HEK293 (cell line): ENCODE results near the gene PBXIP1.

ENCODE experiments used
- GLI4 ChIP-seq: fragments of 450-650 bp; formaldehyde crosslinking; IDR thresholded peaks from 2 replicates; pipeline ENCODE4 v1.5.1; 2016; ENCODE audit warnings: missing biosample characterization, missing genetic modification characterization
- GLIS1 ChIP-seq: fragments of 450-650 bp; formaldehyde crosslinking; IDR thresholded peaks from 2 replicates; pipeline ENCODE4 v1.5.1; 2016; ENCODE audit warnings: missing biosample characterization, missing genetic modification characterization
- KLF1 ChIP-seq: fragments of 450-650 bp; formaldehyde crosslinking; IDR thresholded peaks from 2 replicates; pipeline ENCODE4 v1.5.1; 2016; ENCODE audit warnings: missing biosample characterization, missing genetic modification characterization
- KLF7 ChIP-seq: fragments of 450-650 bp; formaldehyde crosslinking; IDR thresholded peaks from 2 replicates; pipeline ENCODE4 v1.5.1; 2016; ENCODE audit warnings: missing biosample characterization, missing genetic modification characterization, borderline replicate concordance
- KLF9 ChIP-seq: fragments of 450-650 bp; formaldehyde crosslinking; IDR thresholded peaks from 2 replicates; pipeline ENCODE4 v1.5.1; 2016; ENCODE audit warnings: missing biosample characterization, missing genetic modification characterization, low read depth
- MEIS1 ChIP-seq: sonication (generic); formaldehyde crosslinking; IDR thresholded peaks from 2 replicates; pipeline ENCODE4 v1.8.1; 2022; ENCODE audit warnings: missing genetic modification reagents, mild to moderate bottlenecking, borderline replicate concordance
- REPIN1 ChIP-seq: fragments of 450-650 bp; formaldehyde crosslinking; IDR thresholded peaks from 2 replicates; pipeline ENCODE4 v1.5.1; 2017; ENCODE audit warnings: missing biosample characterization, missing genetic modification characterization, low read depth
- SP7 ChIP-seq: fragments of 450-650 bp; formaldehyde crosslinking; IDR thresholded peaks from 2 replicates; pipeline ENCODE4 v1.5.1; 2016; ENCODE audit warnings: missing biosample characterization, missing genetic modification characterization
- ZBTB8A ChIP-seq: fragments of 450-650 bp; formaldehyde crosslinking; IDR thresholded peaks from 2 replicates; pipeline ENCODE4 v1.5.1; 2016; ENCODE audit warnings: missing biosample characterization, missing genetic modification characterization
- ZFHX2 ChIP-seq: fragments of 450-650 bp; formaldehyde crosslinking; conservative IDR thresholded peaks from 2 replicates; pipeline ENCODE4 v1.5.1; 2016; ENCODE audit warnings: missing biosample characterization, missing genetic modification characterization
- ZFP69B ChIP-seq: fragments of 450-650 bp; formaldehyde crosslinking; IDR thresholded peaks from 2 replicates; pipeline ENCODE4 v1.5.1; 2016; ENCODE audit warnings: missing biosample characterization, missing genetic modification characterization
- ZNF155 ChIP-seq: fragments of 450-650 bp; formaldehyde crosslinking; IDR thresholded peaks from 2 replicates; pipeline ENCODE4 v1.5.1; 2016; ENCODE audit warnings: missing biosample characterization, missing genetic modification characterization
- ZNF184 ChIP-seq: fragments of 450-650 bp; IDR thresholded peaks from 2 replicates; pipeline ENCODE4 v1.5.1; 2018; ENCODE audit warnings: missing biosample characterization, mild to moderate bottlenecking, missing genetic modification characterization
- ZNF19 ChIP-seq: fragments of 450-650 bp; formaldehyde crosslinking; IDR thresholded peaks from 2 replicates; pipeline ENCODE4; 2016; ENCODE audit warnings: missing biosample characterization, missing genetic modification characterization, low read depth
- ZNF23 ChIP-seq: fragments of 450-650 bp; formaldehyde crosslinking; IDR thresholded peaks from 2 replicates; pipeline ENCODE4 v1.5.1; 2016; ENCODE audit warnings: missing biosample characterization, missing genetic modification characterization, borderline replicate concordance
- ZNF433 ChIP-seq: fragments of 450-650 bp; formaldehyde crosslinking; IDR thresholded peaks from 2 replicates; pipeline ENCODE4 v1.5.1; 2016; ENCODE audit warnings: missing biosample characterization, missing genetic modification characterization, low read depth
- ZNF548 ChIP-seq: fragments of 450-650 bp; formaldehyde crosslinking; IDR thresholded peaks from 2 replicates; pipeline ENCODE4 v1.5.1; 2016; ENCODE audit warnings: missing biosample characterization, missing genetic modification characterization
- ZNF560 ChIP-seq: fragments of 450-650 bp; formaldehyde crosslinking; IDR thresholded peaks from 2 replicates; pipeline ENCODE4 v1.5.1; 2017; ENCODE audit warnings: missing biosample characterization, missing genetic modification characterization, borderline replicate concordance
- ZNF629 ChIP-seq: fragments of 450-650 bp; formaldehyde crosslinking; IDR thresholded peaks from 2 replicates; pipeline ENCODE4 v1.5.1; 2017; ENCODE audit warnings: missing biosample characterization, missing genetic modification characterization
- ZNF664 ChIP-seq: fragments of 450-650 bp; formaldehyde crosslinking; IDR thresholded peaks from 2 replicates; pipeline ENCODE4 v1.5.1; 2016; ENCODE audit warnings: missing biosample characterization, missing genetic modification characterization
- ZNF670 ChIP-seq: fragments of 450-650 bp; formaldehyde crosslinking; IDR thresholded peaks from 2 replicates; pipeline ENCODE4 v1.5.1; 2016; ENCODE audit warnings: missing biosample characterization, missing genetic modification characterization, low read depth
- ZNF677 ChIP-seq: fragments of 450-650 bp; IDR thresholded peaks from 2 replicates; pipeline ENCODE4 v1.5.0; 2018; ENCODE audit warnings: missing biosample characterization, mild to moderate bottlenecking, missing genetic modification characterization, moderate library complexity
- TF ChIP-seq, protein P1 (sequence below): fragments of 450-650 bp; formaldehyde crosslinking; IDR thresholded peaks from 2 replicates; pipeline ENCODE4 v1.5.1; 2016; ENCODE audit warnings: missing biosample characterization, missing genetic modification characterization, low read depth
- TF ChIP-seq, protein P2 (sequence below): fragments of 450-650 bp; formaldehyde crosslinking; IDR thresholded peaks from 2 replicates; pipeline ENCODE4 v1.5.1; 2017; ENCODE audit warnings: missing biosample characterization, missing genetic modification characterization
- TF ChIP-seq, protein P3 (sequence below): fragments of 450-650 bp; formaldehyde crosslinking; IDR thresholded peaks from 2 replicates; pipeline ENCODE4 v1.5.1; 2016; ENCODE audit warnings: missing biosample characterization, missing genetic modification characterization, low read depth
- TF ChIP-seq, protein P4 (sequence below): fragments of 450-650 bp; formaldehyde crosslinking; IDR thresholded peaks from 2 replicates; pipeline ENCODE4 v1.5.1; 2016; ENCODE audit warnings: missing biosample characterization, missing genetic modification characterization
- TF ChIP-seq, protein P5 (sequence below): fragments of 450-650 bp; formaldehyde crosslinking; IDR thresholded peaks from 2 replicates; pipeline ENCODE4 v1.5.1; 2016; ENCODE audit warnings: missing biosample characterization, missing genetic modification characterization
- TF ChIP-seq, protein P6 (sequence below): fragments of 450-650 bp; formaldehyde crosslinking; IDR thresholded peaks from 2 replicates; pipeline ENCODE4 v1.5.1; 2016; ENCODE audit warnings: missing biosample characterization, missing genetic modification characterization
- TF ChIP-seq, protein P7 (sequence below): fragments of 450-650 bp; formaldehyde crosslinking; IDR thresholded peaks from 2 replicates; pipeline ENCODE4 v1.5.1; 2016; ENCODE audit warnings: missing biosample characterization, missing genetic modification characterization

Gene PBXIP1

DNA sequence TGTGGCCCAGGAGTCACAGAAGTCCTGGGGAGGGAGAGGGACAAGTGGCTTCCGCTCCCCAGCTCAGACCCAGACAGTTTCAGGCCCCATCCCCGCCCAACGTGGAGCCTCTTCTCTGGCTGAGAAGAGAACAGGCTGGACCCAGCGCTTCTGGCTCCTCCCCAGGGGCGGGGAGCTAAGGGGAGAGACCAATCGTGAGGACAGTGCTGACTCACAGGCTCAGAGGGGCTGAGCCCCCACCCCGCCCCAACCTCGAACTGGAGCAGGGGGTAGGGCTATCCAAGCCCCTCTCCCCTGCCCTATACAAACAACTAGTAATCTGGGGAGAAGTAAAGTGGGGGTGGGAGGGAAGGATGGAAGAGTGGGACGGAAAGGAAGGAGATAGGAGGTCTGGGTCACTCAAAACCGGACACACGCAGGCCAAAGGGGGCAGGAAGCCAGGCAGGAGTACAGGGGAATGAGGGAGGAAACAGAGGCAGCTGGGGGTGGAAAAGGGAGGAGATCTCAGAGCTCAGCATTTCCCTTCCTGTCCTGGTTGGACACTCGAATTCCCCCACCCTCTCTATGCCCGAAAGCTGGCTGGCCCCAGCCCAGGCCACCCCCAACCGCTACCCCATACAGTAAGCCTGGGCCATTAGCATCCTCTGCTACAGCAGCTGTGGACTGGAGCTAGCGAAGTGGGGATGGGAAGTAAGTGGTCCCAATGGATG lies 14.9 kb upstream of the PBXIP1 start, which contains the start of gene SHC1 (continued):
- TF ChIP-seq, protein P1, sequence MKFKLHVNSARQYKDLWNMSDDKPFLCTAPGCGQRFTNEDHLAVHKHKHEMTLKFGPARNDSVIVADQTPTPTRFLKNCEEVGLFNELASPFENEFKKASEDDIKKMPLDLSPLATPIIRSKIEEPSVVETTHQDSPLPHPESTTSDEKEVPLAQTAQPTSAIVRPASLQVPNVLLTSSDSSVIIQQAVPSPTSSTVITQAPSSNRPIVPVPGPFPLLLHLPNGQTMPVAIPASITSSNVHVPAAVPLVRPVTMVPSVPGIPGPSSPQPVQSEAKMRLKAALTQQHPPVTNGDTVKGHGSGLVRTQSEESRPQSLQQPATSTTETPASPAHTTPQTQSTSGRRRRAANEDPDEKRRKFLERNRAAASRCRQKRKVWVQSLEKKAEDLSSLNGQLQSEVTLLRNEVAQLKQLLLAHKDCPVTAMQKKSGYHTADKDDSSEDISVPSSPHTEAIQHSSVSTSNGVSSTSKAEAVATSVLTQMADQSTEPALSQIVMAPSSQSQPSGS (tag by site-specific recombination) = no peak
- TF ChIP-seq ZFHX2 (tag by site-specific recombination) = peak; percentile 53
- TF ChIP-seq, protein P2, sequence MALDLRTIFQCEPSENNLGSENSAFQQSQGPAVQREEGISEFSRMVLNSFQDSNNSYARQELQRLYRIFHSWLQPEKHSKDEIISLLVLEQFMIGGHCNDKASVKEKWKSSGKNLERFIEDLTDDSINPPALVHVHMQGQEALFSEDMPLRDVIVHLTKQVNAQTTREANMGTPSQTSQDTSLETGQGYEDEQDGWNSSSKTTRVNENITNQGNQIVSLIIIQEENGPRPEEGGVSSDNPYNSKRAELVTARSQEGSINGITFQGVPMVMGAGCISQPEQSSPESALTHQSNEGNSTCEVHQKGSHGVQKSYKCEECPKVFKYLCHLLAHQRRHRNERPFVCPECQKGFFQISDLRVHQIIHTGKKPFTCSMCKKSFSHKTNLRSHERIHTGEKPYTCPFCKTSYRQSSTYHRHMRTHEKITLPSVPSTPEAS (tag by site-specific recombination) = no peak
- no peak for TF ChIP-seq ZNF560 (tag by site-specific recombination)
- TF ChIP-seq, protein P3, sequence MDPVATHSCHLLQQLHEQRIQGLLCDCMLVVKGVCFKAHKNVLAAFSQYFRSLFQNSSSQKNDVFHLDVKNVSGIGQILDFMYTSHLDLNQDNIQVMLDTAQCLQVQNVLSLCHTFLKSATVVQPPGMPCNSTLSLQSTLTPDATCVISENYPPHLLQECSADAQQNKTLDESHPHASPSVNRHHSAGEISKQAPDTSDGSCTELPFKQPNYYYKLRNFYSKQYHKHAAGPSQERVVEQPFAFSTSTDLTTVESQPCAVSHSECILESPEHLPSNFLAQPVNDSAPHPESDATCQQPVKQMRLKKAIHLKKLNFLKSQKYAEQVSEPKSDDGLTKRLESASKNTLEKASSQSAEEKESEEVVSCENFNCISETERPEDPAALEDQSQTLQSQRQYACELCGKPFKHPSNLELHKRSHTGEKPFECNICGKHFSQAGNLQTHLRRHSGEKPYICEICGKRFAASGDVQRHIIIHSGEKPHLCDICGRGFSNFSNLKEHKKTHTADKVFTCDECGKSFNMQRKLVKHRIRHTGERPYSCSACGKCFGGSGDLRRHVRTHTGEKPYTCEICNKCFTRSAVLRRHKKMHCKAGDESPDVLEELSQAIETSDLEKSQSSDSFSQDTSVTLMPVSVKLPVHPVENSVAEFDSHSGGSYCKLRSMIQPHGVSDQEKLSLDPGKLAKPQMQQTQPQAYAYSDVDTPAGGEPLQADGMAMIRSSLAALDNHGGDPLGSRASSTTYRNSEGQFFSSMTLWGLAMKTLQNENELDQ (tag by site-specific recombination) = no peak
- TF ChIP-seq ZNF664 = no peak
- no peak for TF ChIP-seq MEIS1
- no peak for TF ChIP-seq ZFP69B (tag by site-specific recombination)
- TF ChIP-seq, protein P4, sequence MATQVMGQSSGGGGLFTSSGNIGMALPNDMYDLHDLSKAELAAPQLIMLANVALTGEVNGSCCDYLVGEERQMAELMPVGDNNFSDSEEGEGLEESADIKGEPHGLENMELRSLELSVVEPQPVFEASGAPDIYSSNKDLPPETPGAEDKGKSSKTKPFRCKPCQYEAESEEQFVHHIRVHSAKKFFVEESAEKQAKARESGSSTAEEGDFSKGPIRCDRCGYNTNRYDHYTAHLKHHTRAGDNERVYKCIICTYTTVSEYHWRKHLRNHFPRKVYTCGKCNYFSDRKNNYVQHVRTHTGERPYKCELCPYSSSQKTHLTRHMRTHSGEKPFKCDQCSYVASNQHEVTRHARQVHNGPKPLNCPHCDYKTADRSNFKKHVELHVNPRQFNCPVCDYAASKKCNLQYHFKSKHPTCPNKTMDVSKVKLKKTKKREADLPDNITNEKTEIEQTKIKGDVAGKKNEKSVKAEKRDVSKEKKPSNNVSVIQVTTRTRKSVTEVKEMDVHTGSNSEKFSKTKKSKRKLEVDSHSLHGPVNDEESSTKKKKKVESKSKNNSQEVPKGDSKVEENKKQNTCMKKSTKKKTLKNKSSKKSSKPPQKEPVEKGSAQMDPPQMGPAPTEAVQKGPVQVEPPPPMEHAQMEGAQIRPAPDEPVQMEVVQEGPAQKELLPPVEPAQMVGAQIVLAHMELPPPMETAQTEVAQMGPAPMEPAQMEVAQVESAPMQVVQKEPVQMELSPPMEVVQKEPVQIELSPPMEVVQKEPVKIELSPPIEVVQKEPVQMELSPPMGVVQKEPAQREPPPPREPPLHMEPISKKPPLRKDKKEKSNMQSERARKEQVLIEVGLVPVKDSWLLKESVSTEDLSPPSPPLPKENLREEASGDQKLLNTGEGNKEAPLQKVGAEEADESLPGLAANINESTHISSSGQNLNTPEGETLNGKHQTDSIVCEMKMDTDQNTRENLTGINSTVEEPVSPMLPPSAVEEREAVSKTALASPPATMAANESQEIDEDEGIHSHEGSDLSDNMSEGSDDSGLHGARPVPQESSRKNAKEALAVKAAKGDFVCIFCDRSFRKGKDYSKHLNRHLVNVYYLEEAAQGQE (tag by site-specific recombination) = no peak
- TF ChIP-seq, protein P5, sequence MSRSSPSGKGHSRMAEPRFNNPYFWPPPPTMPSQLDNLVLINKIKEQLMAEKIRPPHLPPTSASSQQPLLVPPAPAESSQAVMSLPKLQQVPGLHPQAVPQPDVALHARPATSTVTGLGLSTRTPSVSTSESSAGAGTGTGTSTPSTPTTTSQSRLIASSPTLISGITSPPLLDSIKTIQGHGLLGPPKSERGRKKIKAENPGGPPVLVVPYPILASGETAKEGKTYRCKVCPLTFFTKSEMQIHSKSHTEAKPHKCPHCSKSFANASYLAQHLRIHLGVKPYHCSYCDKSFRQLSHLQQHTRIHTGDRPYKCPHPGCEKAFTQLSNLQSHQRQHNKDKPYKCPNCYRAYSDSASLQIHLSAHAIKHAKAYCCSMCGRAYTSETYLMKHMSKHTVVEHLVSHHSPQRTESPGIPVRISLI (tag by site-specific recombination) = no peak
- no peak for TF ChIP-seq ZNF677
- no peak for TF ChIP-seq ZNF184 (tag by site-specific recombination)
- no peak for TF ChIP-seq ZNF548 (tag by site-specific recombination)
- TF ChIP-seq ZBTB8A (tag by site-specific recombination) = peak; percentile 66
- TF ChIP-seq GLI4 (tag by site-specific recombination) = no peak
- no peak for TF ChIP-seq REPIN1 (tag by site-specific recombination)
- TF ChIP-seq ZNF670 (tag by site-specific recombination) = no peak
- no peak for TF ChIP-seq ZNF433 (tag by site-specific recombination)
- TF ChIP-seq, protein P6, sequence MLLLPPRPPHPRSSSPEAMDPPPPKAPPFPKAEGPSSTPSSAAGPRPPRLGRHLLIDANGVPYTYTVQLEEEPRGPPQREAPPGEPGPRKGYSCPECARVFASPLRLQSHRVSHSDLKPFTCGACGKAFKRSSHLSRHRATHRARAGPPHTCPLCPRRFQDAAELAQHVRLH (tag by site-specific recombination) = no peak
- peak; percentile 33; the same call in 1 of the 2 replicates for TF ChIP-seq KLF9 (tag by site-specific recombination)
- TF ChIP-seq ZNF23 (tag by site-specific recombination) = no peak
- TF ChIP-seq KLF7 (tag by site-specific recombination) = no peak; the same call in 1 of the 2 replicates
- peak; percentile 34; the same call in 1 of the 2 replicates for TF ChIP-seq KLF1
- no peak for TF ChIP-seq ZNF19 (tag by site-specific recombination)
- TF ChIP-seq ZNF629 (tag by site-specific recombination) = no peak
- TF ChIP-seq ZNF155 (tag by site-specific recombination) = no peak
- TF ChIP-seq, protein P7, sequence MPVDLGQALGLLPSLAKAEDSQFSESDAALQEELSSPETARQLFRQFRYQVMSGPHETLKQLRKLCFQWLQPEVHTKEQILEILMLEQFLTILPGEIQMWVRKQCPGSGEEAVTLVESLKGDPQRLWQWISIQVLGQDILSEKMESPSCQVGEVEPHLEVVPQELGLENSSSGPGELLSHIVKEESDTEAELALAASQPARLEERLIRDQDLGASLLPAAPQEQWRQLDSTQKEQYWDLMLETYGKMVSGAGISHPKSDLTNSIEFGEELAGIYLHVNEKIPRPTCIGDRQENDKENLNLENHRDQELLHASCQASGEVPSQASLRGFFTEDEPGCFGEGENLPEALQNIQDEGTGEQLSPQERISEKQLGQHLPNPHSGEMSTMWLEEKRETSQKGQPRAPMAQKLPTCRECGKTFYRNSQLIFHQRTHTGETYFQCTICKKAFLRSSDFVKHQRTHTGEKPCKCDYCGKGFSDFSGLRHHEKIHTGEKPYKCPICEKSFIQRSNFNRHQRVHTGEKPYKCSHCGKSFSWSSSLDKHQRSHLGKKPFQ (tag by site-specific recombination) = no peak
- peak; percentile 85 for TF ChIP-seq GLIS1
- TF ChIP-seq SP7 (tag by site-specific recombination) = peak; percentile 57
